ENCODE results near the gene ANGPTL7. TPM values are rescaled to one million over a fixed set of nuclear protein-coding genes. Genes with fewer than 3 reads are reported as not detected.

The ANGPTL7 gene
- total and polyA plus RNA-seq, 10 of the 15 experiments (the other 5 are each of a cell fraction or from before 2014, with no cell fraction given): 0.09 TPM; not detected in 9

DNA sequence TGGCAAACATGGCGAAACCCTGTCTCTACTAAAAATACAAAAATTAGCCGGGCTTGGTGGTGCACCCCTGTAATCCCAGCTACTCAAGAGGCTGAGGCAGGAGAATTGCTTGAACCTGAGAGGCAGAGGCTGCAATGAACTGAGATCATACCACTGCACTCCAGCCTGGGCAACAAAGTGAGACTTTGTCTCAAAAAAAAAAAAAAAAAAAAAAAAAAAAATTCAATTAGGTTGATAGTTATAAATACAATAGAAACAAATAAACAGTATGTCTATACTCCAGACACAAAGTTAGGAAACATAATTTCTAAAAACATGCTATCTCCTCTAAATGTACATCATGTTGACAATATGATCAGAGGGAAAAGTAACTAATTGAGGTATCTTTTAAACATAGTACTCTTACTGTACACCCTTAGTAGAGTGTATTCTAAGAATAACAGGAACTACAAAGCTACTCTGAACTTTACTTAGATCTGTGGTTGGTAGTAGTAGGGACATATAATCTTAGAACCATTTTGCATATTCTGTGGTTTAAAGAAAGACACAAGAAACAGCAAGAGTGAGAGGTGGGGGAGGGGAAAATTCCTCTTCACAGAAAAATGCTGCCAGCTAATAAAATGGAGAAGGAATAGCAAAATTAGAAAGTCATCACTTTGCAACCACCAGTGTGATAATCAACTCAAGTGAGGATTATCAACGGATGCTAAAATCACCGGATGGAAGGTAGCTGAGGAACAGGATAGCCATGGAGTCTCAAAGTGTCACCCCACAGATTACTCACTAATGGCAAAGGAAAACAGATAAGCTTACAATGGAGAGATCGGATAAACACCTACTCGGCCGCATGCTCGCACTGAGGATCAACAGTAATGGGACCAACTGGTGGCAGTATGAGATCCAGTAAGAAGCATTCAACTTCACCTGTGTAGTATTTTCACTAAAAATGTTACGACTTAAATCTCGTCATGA is 38.2 kb downstream of the ANGPTL7 start (continued):
- TF ChIP-seq CEBPZ (IDR thresholded peaks at IDR 0.05; ENCODE audit: low read depth, low read length) (no peak), IKZF2 (IDR thresholded peaks at IDR 0.05) (no peak), POLR2AphosphoS5 (IDR thresholded peaks at IDR 0.05; ENCODE audit: low read length) (no peak), LARP7 (IDR thresholded peaks at IDR 0.05) (no peak), ZNF384 (IDR thresholded peaks at IDR 0.05; ENCODE audit: borderline replicate concordance, low read depth, low read length) (no peak), NFYA (IDR thresholded peaks at IDR 0.05; ENCODE audit: borderline replicate concordance, low read depth, low read length) (no peak), CBX5 (IDR thresholded peaks at IDR 0.05; ENCODE audit: low read depth) (no peak), CHD1 (IDR thresholded peaks at IDR 0.05; ENCODE audit: low read depth, low read length) (no peak), CBX3 (IDR thresholded peaks at IDR 0.05; ENCODE audit: borderline replicate concordance, low read depth) (no peak), CREM (IDR thresholded peaks at IDR 0.05; ENCODE audit: low read depth) (0 out of 2 replicates have a peak, but pooled peaks have one; percentile 6), YBX1 (IDR thresholded peaks at IDR 0.05) (no peak), BMI1 (IDR thresholded peaks at IDR 0.05; ENCODE audit: borderline replicate concordance) (no peak), MTA3 (IDR thresholded peaks at IDR 0.05; ENCODE audit: borderline replicate concordance, low read length) (no peak), BCL11A (IDR thresholded peaks at IDR 0.05; ENCODE audit: low read depth, low read length) (no peak), ASH2L (IDR thresholded peaks at IDR 0.05; ENCODE audit: borderline replicate concordance, low read depth) (no peak), KDM1A (IDR thresholded peaks at IDR 0.05; ENCODE audit: borderline replicate concordance) (no peak), MXI1 (IDR thresholded peaks at IDR 0.05; ENCODE audit: low read depth, low read length) (no peak), FOXK2 (IDR thresholded peaks at IDR 0.05) (no peak)
- TF ChIP-seq, protein P1, sequence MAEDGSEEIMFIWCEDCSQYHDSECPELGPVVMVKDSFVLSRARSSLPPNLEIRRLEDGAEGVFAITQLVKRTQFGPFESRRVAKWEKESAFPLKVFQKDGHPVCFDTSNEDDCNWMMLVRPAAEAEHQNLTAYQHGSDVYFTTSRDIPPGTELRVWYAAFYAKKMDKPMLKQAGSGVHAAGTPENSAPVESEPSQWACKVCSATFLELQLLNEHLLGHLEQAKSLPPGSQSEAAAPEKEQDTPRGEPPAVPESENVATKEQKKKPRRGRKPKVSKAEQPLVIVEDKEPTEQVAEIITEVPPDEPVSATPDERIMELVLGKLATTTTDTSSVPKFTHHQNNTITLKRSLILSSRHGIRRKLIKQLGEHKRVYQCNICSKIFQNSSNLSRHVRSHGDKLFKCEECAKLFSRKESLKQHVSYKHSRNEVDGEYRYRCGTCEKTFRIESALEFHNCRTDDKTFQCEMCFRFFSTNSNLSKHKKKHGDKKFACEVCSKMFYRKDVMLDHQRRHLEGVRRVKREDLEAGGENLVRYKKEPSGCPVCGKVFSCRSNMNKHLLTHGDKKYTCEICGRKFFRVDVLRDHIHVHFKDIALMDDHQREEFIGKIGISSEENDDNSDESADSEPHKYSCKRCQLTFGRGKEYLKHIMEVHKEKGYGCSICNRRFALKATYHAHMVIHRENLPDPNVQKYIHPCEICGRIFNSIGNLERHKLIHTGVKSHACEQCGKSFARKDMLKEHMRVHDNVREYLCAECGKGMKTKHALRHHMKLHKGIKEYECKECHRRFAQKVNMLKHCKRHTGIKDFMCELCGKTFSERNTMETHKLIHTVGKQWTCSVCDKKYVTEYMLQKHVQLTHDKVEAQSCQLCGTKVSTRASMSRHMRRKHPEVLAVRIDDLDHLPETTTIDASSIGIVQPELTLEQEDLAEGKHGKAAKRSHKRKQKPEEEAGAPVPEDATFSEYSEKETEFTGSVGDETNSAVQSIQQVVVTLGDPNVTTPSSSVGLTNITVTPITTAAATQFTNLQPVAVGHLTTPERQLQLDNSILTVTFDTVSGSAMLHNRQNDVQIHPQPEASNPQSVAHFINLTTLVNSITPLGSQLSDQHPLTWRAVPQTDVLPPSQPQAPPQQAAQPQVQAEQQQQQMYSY (CRISPR knock-in tag; IDR thresholded peaks at IDR 0.05): no peak
- TF ChIP-seq, protein P2, sequence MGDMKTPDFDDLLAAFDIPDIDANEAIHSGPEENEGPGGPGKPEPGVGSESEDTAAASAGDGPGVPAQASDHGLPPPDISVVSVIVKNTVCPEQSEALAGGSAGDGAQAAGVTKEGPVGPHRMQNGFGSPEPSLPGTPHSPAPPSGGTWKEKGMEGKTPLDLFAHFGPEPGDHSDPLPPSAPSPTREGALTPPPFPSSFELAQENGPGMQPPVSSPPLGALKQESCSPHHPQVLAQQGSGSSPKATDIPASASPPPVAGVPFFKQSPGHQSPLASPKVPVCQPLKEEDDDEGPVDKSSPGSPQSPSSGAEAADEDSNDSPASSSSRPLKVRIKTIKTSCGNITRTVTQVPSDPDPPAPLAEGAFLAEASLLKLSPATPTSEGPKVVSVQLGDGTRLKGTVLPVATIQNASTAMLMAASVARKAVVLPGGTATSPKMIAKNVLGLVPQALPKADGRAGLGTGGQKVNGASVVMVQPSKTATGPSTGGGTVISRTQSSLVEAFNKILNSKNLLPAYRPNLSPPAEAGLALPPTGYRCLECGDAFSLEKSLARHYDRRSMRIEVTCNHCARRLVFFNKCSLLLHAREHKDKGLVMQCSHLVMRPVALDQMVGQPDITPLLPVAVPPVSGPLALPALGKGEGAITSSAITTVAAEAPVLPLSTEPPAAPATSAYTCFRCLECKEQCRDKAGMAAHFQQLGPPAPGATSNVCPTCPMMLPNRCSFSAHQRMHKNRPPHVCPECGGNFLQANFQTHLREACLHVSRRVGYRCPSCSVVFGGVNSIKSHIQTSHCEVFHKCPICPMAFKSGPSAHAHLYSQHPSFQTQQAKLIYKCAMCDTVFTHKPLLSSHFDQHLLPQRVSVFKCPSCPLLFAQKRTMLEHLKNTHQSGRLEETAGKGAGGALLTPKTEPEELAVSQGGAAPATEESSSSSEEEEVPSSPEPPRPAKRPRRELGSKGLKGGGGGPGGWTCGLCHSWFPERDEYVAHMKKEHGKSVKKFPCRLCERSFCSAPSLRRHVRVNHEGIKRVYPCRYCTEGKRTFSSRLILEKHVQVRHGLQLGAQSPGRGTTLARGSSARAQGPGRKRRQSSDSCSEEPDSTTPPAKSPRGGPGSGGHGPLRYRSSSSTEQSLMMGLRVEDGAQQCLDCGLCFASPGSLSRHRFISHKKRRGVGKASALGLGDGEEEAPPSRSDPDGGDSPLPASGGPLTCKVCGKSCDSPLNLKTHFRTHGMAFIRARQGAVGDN (IDR thresholded peaks at IDR 0.05): no peak

Data from GM12878 (cell line).